ELR (cell line): ENCODE data around the gene MED8.
A peak's percentile ranks its signal among the peaks of the same experiment; 100 is the strongest.

Experiments used
- DNase-seq: peaks from one replicate; pipeline ENCODE4 v3.0.0-alpha.2; 2015; ENCODE audit warnings: low read depth

The MED8 gene

GRCh38 chr1:43389326-43390313, at the start of gene MED8, which contains the start of gene SZT2:
Gene MED8 (minus strand): TSS chr1:43389800. CDS start chr1:43389764, 36 bp downstream.
Gene SZT2 (plus strand): TSS chr1:43389899. CDS start chr1:43389969, 70 bp downstream.
- peak; percentile 97 for DNase-seq

- DNase-seq, result no peak
These were observed 49.5 kb upstream of the MED8 start for GRCh38 chr1:43438953-43439581.

GRCh38 chr1:43438576-43438952, 49.0 kb upstream of the MED8 start:
- DNase-seq, result no peak

- no peak for DNase-seq
These were observed 48.4 kb upstream of the MED8 start for GRCh38 chr1:43438006-43438405.

- no peak for DNase-seq
These were observed 47.7 kb upstream of the MED8 start for GRCh38 chr1:43437031-43437973.

- no peak for DNase-seq
These were observed 46.8 kb upstream of the MED8 start for GRCh38 chr1:43436371-43436770.

- peak; percentile 20 for DNase-seq
These were observed 45.8 kb upstream of the MED8 start for GRCh38 chr1:43435146-43436145.

GRCh38 chr1:43434256-43434655, 44.7 kb upstream of the MED8 start:
- no peak for DNase-seq

- no peak for DNase-seq
These were observed 43.3 kb upstream of the MED8 start for GRCh38 chr1:43432907-43433306.

GRCh38 chr1:43432171-43432860, 42.7 kb upstream of the MED8 start:
- no peak for DNase-seq

- no peak for DNase-seq
These were observed 42.1 kb upstream of the MED8 start for GRCh38 chr1:43431676-43432075.

- no peak for DNase-seq
These were observed 41.2 kb upstream of the MED8 start for GRCh38 chr1:43430831-43431230.

- no peak for DNase-seq
These were observed 38.3 kb upstream of the MED8 start for GRCh38 chr1:43427941-43428340.

GRCh38 chr1:43427524-43427923, 37.9 kb upstream of the MED8 start:
- DNase-seq, result no peak

GRCh38 chr1:43426221-43426620, 36.6 kb upstream of the MED8 start:
- DNase-seq, result no peak

- peak; percentile 42 for DNase-seq
These were observed 35.4 kb upstream of the MED8 start for GRCh38 chr1:43425045-43425444.

- peak; percentile 17 for DNase-seq
These were observed 34.3 kb upstream of the MED8 start for GRCh38 chr1:43423672-43424550.

GRCh38 chr1:43422995-43423671, 33.5 kb upstream of the MED8 start:
- DNase-seq, result no peak
